HEK293 (cell line): ENCODE data around the gene LDB1.
A peak's percentile ranks its signal among the peaks of the same experiment; 100 is the strongest.

Experiments
- CTCF ChIA-PET: fragments of 350-600 bp; formaldehyde crosslinking; extraction: SDS; loops from one replicate; lab custom pipeline; 2021; ENCODE audit warnings: antibody characterized with exemption; lab: Yijun Ruan, JAX
- POLR2A ChIA-PET: fragments of 300-600 bp; formaldehyde crosslinking; extraction: SDS; loops from one replicate; lab custom pipeline; 2020; ENCODE audit warnings: antibody characterized with exemption, inconsistent platforms; lab: Yijun Ruan, JAX
- H3K27ac ChIP-seq: fragments of 200-500 bp; sonication (Bioruptor generic); 2 replicates; pipeline ENCODE4 v1.5.1; 2014; ENCODE audit warnings: low read depth, low read length, control low read depth, inconsistent platforms; ENCODE audit errors: extremely low read depth
- H3K36me3 ChIP-seq, 2 experiments: fragments of 200-500 bp in 1 of 2; sonication (Bioruptor generic) in 1 of 2; 1 replicate in 1 of 2; 2 replicates in 1 of 2; pipeline ENCODE4 v1.5.1; 2014 to 2017; ENCODE audit warnings: inconsistent platforms in 2 of 2, low read length in 2 of 2; ENCODE audit not compliant: control insufficient read depth in 2 of 2, insufficient read depth in 1 of 2
- H3K4me1 ChIP-seq: fragments of 200-500 bp; sonication (Bioruptor generic); 2 replicates; pipeline ENCODE4 v1.5.1; 2014; ENCODE audit warnings: mild to moderate bottlenecking, low read length, inconsistent platforms; ENCODE audit not compliant: control insufficient read depth, insufficient read depth
- H3K4me3 ChIP-seq: 2 replicates; pipeline ENCODE4 v1.5.1; 2011; ENCODE audit warnings: low read depth, mild to moderate bottlenecking, control low read depth, low read length, moderate library complexity
- H3K9me3 ChIP-seq: fragments of 200-500 bp; sonication (Bioruptor generic); 2 replicates; pipeline ENCODE4 v1.5.1; 2014; ENCODE audit warnings: low read depth, low read length, inconsistent platforms; ENCODE audit not compliant: control insufficient read depth, insufficient read depth
- EGR2 ChIP-seq: fragments of 450-650 bp; formaldehyde crosslinking; IDR thresholded peaks from 2 replicates; pipeline ENCODE4 v1.5.1; 2016; ENCODE audit warnings: low read depth, missing biosample characterization, missing genetic modification characterization
- HOXC10 ChIP-seq: sonication (generic); formaldehyde crosslinking; IDR thresholded peaks from 2 replicates; pipeline ENCODE4 v1.8.1; 2023; ENCODE audit warnings: mild to moderate bottlenecking, missing genetic modification reagents
- KLF16 ChIP-seq: fragments of 450-650 bp; formaldehyde crosslinking; IDR thresholded peaks from 2 replicates; pipeline ENCODE4 v1.5.1; 2017; ENCODE audit warnings: missing biosample characterization, missing genetic modification characterization
- KLF17 ChIP-seq: fragments of 450-650 bp; formaldehyde crosslinking; IDR thresholded peaks from 2 replicates; pipeline ENCODE4 v1.5.1; 2016; ENCODE audit warnings: missing biosample characterization, missing genetic modification characterization
- OVOL3 ChIP-seq: fragments of 450-650 bp; formaldehyde crosslinking; IDR thresholded peaks from 2 replicates; pipeline ENCODE4 v1.5.1; 2016; ENCODE audit warnings: missing biosample characterization, missing genetic modification characterization
- PRDM1 ChIP-seq: fragments of 450-650 bp; formaldehyde crosslinking; IDR thresholded peaks from 2 replicates; pipeline ENCODE4; 2016; ENCODE audit warnings: missing biosample characterization, missing genetic modification characterization
- RBAK ChIP-seq: fragments of 450-650 bp; formaldehyde crosslinking; IDR thresholded peaks from 2 replicates; pipeline ENCODE4 v1.5.1; 2016; ENCODE audit warnings: missing biosample characterization, missing genetic modification characterization
- SCRT1 ChIP-seq: fragments of 450-650 bp; formaldehyde crosslinking; IDR thresholded peaks from 2 replicates; pipeline ENCODE4 v1.5.1; 2016; ENCODE audit warnings: missing biosample characterization, missing genetic modification characterization, borderline replicate concordance
- SCRT2 ChIP-seq: fragments of 450-650 bp; formaldehyde crosslinking; IDR thresholded peaks from 2 replicates; pipeline ENCODE4 v1.5.1; 2016; ENCODE audit warnings: missing biosample characterization, missing genetic modification characterization
- ZNF292 ChIP-seq: fragments of 450-650 bp; formaldehyde crosslinking; IDR thresholded peaks from 2 replicates; pipeline ENCODE4 v1.5.1; 2016; ENCODE audit warnings: low read depth, missing biosample characterization, missing genetic modification characterization, borderline replicate concordance
- ZNF416 ChIP-seq: fragments of 450-650 bp; formaldehyde crosslinking; IDR thresholded peaks from 2 replicates; pipeline ENCODE4 v1.5.1; 2016; ENCODE audit warnings: missing biosample characterization, missing genetic modification characterization
- ZNF510 ChIP-seq: fragments of 450-650 bp; formaldehyde crosslinking; IDR thresholded peaks from 2 replicates; pipeline ENCODE4 v1.5.1; 2018; ENCODE audit warnings: mild to moderate bottlenecking, missing genetic modification characterization, missing biosample characterization; ENCODE audit not compliant: insufficient replicate concordance
- ZNF561 ChIP-seq: fragments of 450-650 bp; IDR thresholded peaks from 2 replicates; pipeline ENCODE4 v1.5.1; 2018; ENCODE audit warnings: missing biosample characterization, missing genetic modification characterization, borderline replicate concordance
- ZNF600 ChIP-seq: fragments of 450-650 bp; formaldehyde crosslinking; IDR thresholded peaks from 2 replicates; pipeline ENCODE4 v1.5.1; 2016; ENCODE audit warnings: missing biosample characterization, missing genetic modification characterization
- ZNF621 ChIP-seq: fragments of 450-650 bp; formaldehyde crosslinking; IDR thresholded peaks from 2 replicates; pipeline ENCODE4 v1.5.1; 2017; ENCODE audit warnings: missing biosample characterization, missing genetic modification characterization
- ZNF747 ChIP-seq: fragments of 450-650 bp; formaldehyde crosslinking; IDR thresholded peaks from 2 replicates; pipeline ENCODE4 v1.5.1; 2016; ENCODE audit warnings: missing biosample characterization, missing genetic modification characterization
- ZNF830 ChIP-seq: fragments of 450-650 bp; IDR thresholded peaks from 2 replicates; pipeline ENCODE4 v1.5.0; 2018; ENCODE audit warnings: missing biosample characterization, missing genetic modification characterization, low read depth, mild to moderate bottlenecking, moderate library complexity
- ZSCAN16 ChIP-seq: fragments of 450-650 bp; formaldehyde crosslinking; IDR thresholded peaks from 2 replicates; pipeline ENCODE4 v1.5.1; 2016; ENCODE audit warnings: missing biosample characterization, missing genetic modification characterization
- TF ChIP-seq, protein P1 (sequence below): fragments of 450-650 bp; formaldehyde crosslinking; IDR thresholded peaks from 2 replicates; pipeline ENCODE4 v1.5.1; 2016; ENCODE audit warnings: missing biosample characterization, missing genetic modification characterization, borderline replicate concordance
- TF ChIP-seq, protein P2 (sequence below): fragments of 450-650 bp; formaldehyde crosslinking; IDR thresholded peaks from 2 replicates; pipeline ENCODE4 v1.5.1; 2016; ENCODE audit warnings: missing biosample characterization, missing genetic modification characterization

LDB1 gene

GRCh38 chr10:102140218-102140617 is 20.1 kb upstream of the LDB1 start:
- peak; percentile 66; the same call in 1 of the 2 replicates for TF ChIP-seq SCRT1 (tag by site-specific recombination)
- peak; percentile 81 for TF ChIP-seq SCRT2 (tag by site-specific recombination)
- no peak for TF ChIP-seq EGR2 (tag by site-specific recombination)
- POLR2A ChIA-PET = no interaction called here

GRCh38 chr10:102139281-102140110 is 19.3 kb upstream of the LDB1 start:
- CTCF ChIA-PET = interaction anchor here (0.6 to 0.7 kb wide), 2 partner anchors 8 to 10 kb away, joined by 3 read pairs; no protein-coding TSS in a partner anchor
- POLR2A ChIA-PET = interaction anchor here (0.5 to 2.4 kb wide), 3 partner anchors 12 to 142 kb away, joined by 4 to 11 read pairs (median 6); partner anchors contain the start of gene NOLC1
- Histone ChIP-seq H3K4me1 (peaks cover 22% of the 10 kb centered on the region), H3K36me3 (peaks cover 19 to 69% of the 10 kb centered on the region in 2 experiments), H3K4me3 (no peak overlapping the region), H3K9me3 (no peaks in the 10 kb centered on the region), H3K27ac (no peak overlapping the region)
- TF ChIP-seq ZNF561 (tag by site-specific recombination) (no peak), SCRT2 (tag by site-specific recombination) (peak; percentile 91), SCRT1 (tag by site-specific recombination) (peak; percentile 83)
- TF ChIP-seq, all 188 proteins: peak for 2

More at GRCh38 chr10:102140218-102140617, 20.1 kb upstream of the LDB1 start:
- no peak overlapping the region for H3K4me3 ChIP-seq
- peak overlapping the region; percentile 44; the same call in 1 of the 2 replicates for H3K27ac ChIP-seq
- peaks cover 16% of the 10 kb centered on the region for H3K4me1 ChIP-seq
- H3K9me3 ChIP-seq = no peaks in the 10 kb centered on the region
- CTCF ChIA-PET = no interaction called here
- peaks cover 21 to 77% of the 10 kb centered on the region in 2 experiments for H3K36me3 ChIP-seq

DNA sequence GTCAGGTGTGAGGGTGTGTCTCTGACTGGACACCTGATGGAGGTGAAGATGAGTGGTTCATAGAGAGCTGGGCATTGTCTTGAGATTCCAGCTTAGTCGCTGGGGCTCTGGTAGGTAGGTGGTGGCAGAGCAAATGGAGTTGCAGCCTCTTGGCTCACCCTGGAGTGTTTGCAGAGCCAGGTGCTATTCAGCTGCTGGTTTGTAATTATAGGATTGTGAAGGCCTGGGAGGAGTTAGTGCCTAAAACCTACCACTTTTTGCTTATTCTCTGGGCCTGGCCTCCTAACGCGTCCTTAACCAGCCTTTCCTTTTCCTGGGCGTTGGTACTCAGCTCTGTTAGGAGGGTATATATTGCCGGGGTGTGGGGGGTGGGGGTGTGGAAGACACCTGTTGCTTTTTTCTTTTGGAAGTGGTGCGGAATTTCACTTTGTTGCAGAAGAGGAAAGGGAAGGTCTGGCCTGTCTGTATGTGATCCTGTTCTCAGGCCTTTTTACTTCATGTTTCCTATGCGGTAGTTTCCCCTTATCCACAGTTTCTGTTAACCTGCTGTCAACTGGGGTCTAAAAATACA is 15.9 kb upstream of the LDB1 start:
- peaks cover 22% of the 10 kb centered on the region for H3K4me1 ChIP-seq
- H3K9me3 ChIP-seq = no peaks in the 10 kb centered on the region
- H3K27ac ChIP-seq = peak overlapping the region; percentile 20; the same call in 1 of the 2 replicates
- H3K36me3 ChIP-seq = peaks cover 4 to 41% of the 10 kb centered on the region in 2 experiments
- CTCF ChIA-PET = interaction anchor here (0.6 to 1.0 kb wide), 4 partner anchors 33 to 1201 kb away, joined by 3 read pairs; no protein-coding TSS in a partner anchor
- POLR2A ChIA-PET = no interaction called here
- H3K4me3 ChIP-seq = no peak overlapping the region
- TF ChIP-seq SCRT2 (tag by site-specific recombination) (peak; percentile 99), ZSCAN16 (tag by site-specific recombination) (0 out of 2 replicates have a peak, but pooled peaks have one; percentile 29), ZNF621 (tag by site-specific recombination) (no peak), ZNF292 (tag by site-specific recombination) (no peak), ZNF747 (tag by site-specific recombination) (no peak), ZNF830 (no peak), RBAK (tag by site-specific recombination) (no peak), ZNF416 (tag by site-specific recombination) (no peak), SCRT1 (tag by site-specific recombination) (peak; percentile 96), KLF17 (tag by site-specific recombination) (peak; percentile 56; the same call in 1 of the 2 replicates), ZNF600 (peak; percentile 81; the same call in 1 of the 2 replicates), KLF16 (tag by site-specific recombination) (no peak), PRDM1 (tag by site-specific recombination) (0 out of 2 replicates have a peak, but pooled peaks have one; percentile 9), ZNF510 (no peak), HOXC10 (no peak), OVOL3 (no peak)
- TF ChIP-seq, protein P1, sequence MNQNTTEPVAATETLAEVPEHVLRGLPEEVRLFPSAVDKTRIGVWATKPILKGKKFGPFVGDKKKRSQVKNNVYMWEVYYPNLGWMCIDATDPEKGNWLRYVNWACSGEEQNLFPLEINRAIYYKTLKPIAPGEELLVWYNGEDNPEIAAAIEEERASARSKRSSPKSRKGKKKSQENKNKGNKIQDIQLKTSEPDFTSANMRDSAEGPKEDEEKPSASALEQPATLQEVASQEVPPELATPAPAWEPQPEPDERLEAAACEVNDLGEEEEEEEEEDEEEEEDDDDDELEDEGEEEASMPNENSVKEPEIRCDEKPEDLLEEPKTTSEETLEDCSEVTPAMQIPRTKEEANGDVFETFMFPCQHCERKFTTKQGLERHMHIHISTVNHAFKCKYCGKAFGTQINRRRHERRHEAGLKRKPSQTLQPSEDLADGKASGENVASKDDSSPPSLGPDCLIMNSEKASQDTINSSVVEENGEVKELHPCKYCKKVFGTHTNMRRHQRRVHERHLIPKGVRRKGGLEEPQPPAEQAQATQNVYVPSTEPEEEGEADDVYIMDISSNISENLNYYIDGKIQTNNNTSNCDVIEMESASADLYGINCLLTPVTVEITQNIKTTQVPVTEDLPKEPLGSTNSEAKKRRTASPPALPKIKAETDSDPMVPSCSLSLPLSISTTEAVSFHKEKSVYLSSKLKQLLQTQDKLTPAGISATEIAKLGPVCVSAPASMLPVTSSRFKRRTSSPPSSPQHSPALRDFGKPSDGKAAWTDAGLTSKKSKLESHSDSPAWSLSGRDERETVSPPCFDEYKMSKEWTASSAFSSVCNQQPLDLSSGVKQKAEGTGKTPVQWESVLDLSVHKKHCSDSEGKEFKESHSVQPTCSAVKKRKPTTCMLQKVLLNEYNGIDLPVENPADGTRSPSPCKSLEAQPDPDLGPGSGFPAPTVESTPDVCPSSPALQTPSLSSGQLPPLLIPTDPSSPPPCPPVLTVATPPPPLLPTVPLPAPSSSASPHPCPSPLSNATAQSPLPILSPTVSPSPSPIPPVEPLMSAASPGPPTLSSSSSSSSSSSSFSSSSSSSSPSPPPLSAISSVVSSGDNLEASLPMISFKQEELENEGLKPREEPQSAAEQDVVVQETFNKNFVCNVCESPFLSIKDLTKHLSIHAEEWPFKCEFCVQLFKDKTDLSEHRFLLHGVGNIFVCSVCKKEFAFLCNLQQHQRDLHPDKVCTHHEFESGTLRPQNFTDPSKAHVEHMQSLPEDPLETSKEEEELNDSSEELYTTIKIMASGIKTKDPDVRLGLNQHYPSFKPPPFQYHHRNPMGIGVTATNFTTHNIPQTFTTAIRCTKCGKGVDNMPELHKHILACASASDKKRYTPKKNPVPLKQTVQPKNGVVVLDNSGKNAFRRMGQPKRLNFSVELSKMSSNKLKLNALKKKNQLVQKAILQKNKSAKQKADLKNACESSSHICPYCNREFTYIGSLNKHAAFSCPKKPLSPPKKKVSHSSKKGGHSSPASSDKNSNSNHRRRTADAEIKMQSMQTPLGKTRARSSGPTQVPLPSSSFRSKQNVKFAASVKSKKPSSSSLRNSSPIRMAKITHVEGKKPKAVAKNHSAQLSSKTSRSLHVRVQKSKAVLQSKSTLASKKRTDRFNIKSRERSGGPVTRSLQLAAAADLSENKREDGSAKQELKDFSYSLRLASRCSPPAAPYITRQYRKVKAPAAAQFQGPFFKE (tag by site-specific recombination) = no peak
- TF ChIP-seq, protein P2, sequence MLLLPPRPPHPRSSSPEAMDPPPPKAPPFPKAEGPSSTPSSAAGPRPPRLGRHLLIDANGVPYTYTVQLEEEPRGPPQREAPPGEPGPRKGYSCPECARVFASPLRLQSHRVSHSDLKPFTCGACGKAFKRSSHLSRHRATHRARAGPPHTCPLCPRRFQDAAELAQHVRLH (tag by site-specific recombination) = no peak
